H1 (cell line): ENCODE measurements around the gene GRIK4. TPM values are rescaled to one million over a fixed set of nuclear protein-coding genes. Genes with fewer than 3 reads are reported as not detected.

Source experiments
- CTCF ChIA-PET: fragments of 300-600 bp; sonication (Branson Sonifier 250); formaldehyde crosslinking; loops from one replicate; lab custom pipeline; 2021; ENCODE audit not compliant: partially characterized antibody; lab: Charles Lee
- POLR2A ChIA-PET: fragments of 300-600 bp; sonication (Branson Sonifier 250); formaldehyde crosslinking; loops from one replicate; lab custom pipeline; 2021; ENCODE audit warnings: inconsistent platforms; ENCODE audit not compliant: partially characterized antibody; lab: Charles Lee
- DNase-seq, 2 experiments: peaks; one replicate each; pipeline versions ENCODE4 v3.0.0 to v3.0.0-alpha.2; 2010 to 2022; ENCODE audit warnings: low spot score in 2 of 2, low read depth in 1 of 2, mixed read lengths in 1 of 2
- FAIRE-seq: peaks from 2 replicates; lab custom pipeline; 2011; peaks lifted over from hg19 to GRCh38; lab: Jason Lieb, UNC
- H2AFZ ChIP-seq: 2 replicates; pipeline ENCODE4 v1.8.1; 2012; ENCODE audit warnings: low read length, inconsistent platforms
- H2AK5ac ChIP-seq: 2 replicates; pipeline ENCODE4 v1.6.1; 2013; ENCODE audit warnings: low read depth, low read length
- H2BK120ac ChIP-seq: replicated peaks from 2 replicates; pipeline ENCODE3; 2013; ENCODE audit warnings: low read depth, low read length, inconsistent platforms
- H2BK12ac ChIP-seq: 2 replicates; pipeline ENCODE4 v1.6.1; 2013; ENCODE audit warnings: low read depth, low read length
- H2BK15ac ChIP-seq: 2 replicates; pipeline ENCODE4 v1.6.1; 2013; ENCODE audit warnings: low read length
- H2BK20ac ChIP-seq: 2 replicates; pipeline ENCODE4 v1.6.1; 2013; ENCODE audit warnings: low read length
- H2BK5ac ChIP-seq: 2 replicates; pipeline ENCODE4 v1.6.1; 2013; ENCODE audit warnings: low read depth, low read length
- H3K14ac ChIP-seq: 2 replicates; pipeline ENCODE4 v1.6.1; 2013; ENCODE audit warnings: inconsistent platforms; ENCODE audit not compliant: insufficient read length
- H3K18ac ChIP-seq: 2 replicates; pipeline ENCODE4 v1.6.1; 2013; ENCODE audit warnings: low read length; ENCODE audit errors: extremely low read depth
- H3K23ac ChIP-seq: 2 replicates; pipeline ENCODE4 v1.6.1; 2013; ENCODE audit warnings: inconsistent platforms; ENCODE audit not compliant: insufficient read length
- H3K23me2 ChIP-seq: 2 replicates; pipeline ENCODE4 v1.6.1; 2013; ENCODE audit warnings: low read depth, low read length
- H3K27ac ChIP-seq: 2 replicates; pipeline ENCODE4 v1.6.1; 2011; ENCODE audit warnings: low read depth, low read length, inconsistent platforms
- H3K27me3 ChIP-seq, 4 experiments: replicated peaks in 1 of 4; 1 replicate in 1 of 4; 2 replicates in 3 of 4; pipeline versions ENCODE4 v1.6.1 to v1.8.1; 2011 to 2013; ENCODE audit warnings: low read length in 3 of 4, mild to moderate bottlenecking in 3 of 4, inconsistent platforms in 2 of 4, mixed read lengths in 2 of 4, moderate library complexity in 1 of 4; ENCODE audit not compliant: control insufficient read depth in 3 of 4, insufficient read depth in 3 of 4; ENCODE audit errors: extremely low read depth in 1 of 4
- H3K36me3 ChIP-seq, 4 experiments: 2 replicates each; pipeline versions ENCODE4 v1.6.1 to v1.8.1; 2011 to 2013; ENCODE audit warnings: mild to moderate bottlenecking in 4 of 4, low read length in 3 of 4, moderate library complexity in 2 of 4, control low read depth in 1 of 4, inconsistent platforms in 1 of 4; ENCODE audit not compliant: insufficient read depth in 4 of 4, control insufficient read depth in 2 of 4
- H3K4ac ChIP-seq: replicated peaks from 2 replicates; pipeline ENCODE3; 2013; ENCODE audit warnings: low read length, low read depth, mixed read lengths, inconsistent platforms; ENCODE audit not compliant: insufficient read length
- H3K4me1 ChIP-seq, 4 experiments: replicated peaks in 1 of 4; 1 replicate in 1 of 4; 2 replicates in 3 of 4; pipeline versions ENCODE4 v1.6.1 to v1.8.1; 2011 to 2013; ENCODE audit warnings: low read length in 3 of 4, inconsistent platforms in 2 of 4, mixed read lengths in 1 of 4; ENCODE audit not compliant: insufficient read depth in 4 of 4, control insufficient read depth in 3 of 4
- H3K4me2 ChIP-seq, 2 experiments: 2 replicates each; pipeline versions ENCODE4 v1.6.1 to v1.8.1; 2011 to 2013; ENCODE audit warnings: low read depth in 2 of 2, low read length in 2 of 2, control low read depth in 1 of 2, inconsistent platforms in 1 of 2, mild to moderate bottlenecking in 1 of 2; ENCODE audit not compliant: insufficient read depth in 1 of 2
- H3K4me3 ChIP-seq, 4 experiments: fragments of 200-600, 300-600 bp in 1 of 4; sonication (generic), shearing (Covaris generic), sonication (Bioruptor Twin) in 1 of 4; 2 replicates each; pipeline versions ENCODE4 v1.5.1 to v1.8.1; 2011 to 2016; ENCODE audit warnings: low read length in 4 of 4, low read depth in 3 of 4, control low read depth in 2 of 4, inconsistent platforms in 2 of 4, mild to moderate bottlenecking in 2 of 4, mixed read lengths in 1 of 4, moderate library complexity in 1 of 4; ENCODE audit not compliant: insufficient read depth in 2 of 4; ENCODE audit errors: extremely low read depth in 1 of 4
- H3K56ac ChIP-seq: replicated peaks from 2 replicates; pipeline ENCODE3; 2013; ENCODE audit warnings: low read depth, mild to moderate bottlenecking, mixed read lengths, low read length, inconsistent platforms; ENCODE audit not compliant: insufficient read length
- H3K79me1 ChIP-seq: 2 replicates; pipeline ENCODE4 v1.6.1; 2013; ENCODE audit warnings: low read depth, low read length, control low read depth
- H3K79me2 ChIP-seq, 2 experiments: 2 replicates each; pipeline versions ENCODE4 v1.6.1 to v1.8.1; 2012 to 2013; ENCODE audit warnings: low read length in 2 of 2, mild to moderate bottlenecking in 2 of 2, inconsistent platforms in 1 of 2; ENCODE audit not compliant: insufficient read depth in 2 of 2, control insufficient read depth in 1 of 2
- H3K9ac ChIP-seq, 4 experiments: replicated peaks in 1 of 4; 1 replicate in 1 of 4; 2 replicates in 3 of 4; pipeline versions ENCODE4 v1.6.1 to v1.8.1; 2011 to 2013; ENCODE audit warnings: low read depth in 3 of 4, low read length in 3 of 4, control low read depth in 2 of 4, mild to moderate bottlenecking in 2 of 4, moderate library complexity in 2 of 4, inconsistent platforms in 1 of 4; ENCODE audit errors: extremely low read depth in 1 of 4
- H3K9me3 ChIP-seq, 2 experiments: 2 replicates each; pipeline versions ENCODE4 v1.6.1 to v1.8.1; 2012 to 2013; ENCODE audit warnings: mild to moderate bottlenecking in 2 of 2, moderate library complexity in 2 of 2, control low read depth in 1 of 2, inconsistent platforms in 1 of 2, low read depth in 1 of 2, low read length in 1 of 2, mixed read lengths in 1 of 2; ENCODE audit not compliant: insufficient read depth in 2 of 2
- H4K20me1 ChIP-seq, 2 experiments: replicated peaks in 1 of 2; 2 replicates each; pipeline versions ENCODE3 to v1.8.1; 2011 to 2013; ENCODE audit warnings: inconsistent platforms in 2 of 2, low read length in 2 of 2, mild to moderate bottlenecking in 1 of 2; ENCODE audit not compliant: insufficient read depth in 2 of 2, control insufficient read depth in 1 of 2
- H4K5ac ChIP-seq: 2 replicates; pipeline ENCODE4 v1.6.1; 2013; ENCODE audit warnings: low read length, low read depth, mixed read lengths, inconsistent platforms; ENCODE audit not compliant: insufficient read length
- H4K8ac ChIP-seq: 2 replicates; pipeline ENCODE4 v1.8.0; 2013; ENCODE audit warnings: mild to moderate bottlenecking, moderate library complexity, low read length, inconsistent platforms; ENCODE audit not compliant: insufficient read depth; ENCODE audit errors: extremely low read depth
- H4K91ac ChIP-seq: replicated peaks from 2 replicates; pipeline ENCODE3; 2013; ENCODE audit warnings: low read length, mixed read lengths, inconsistent platforms; ENCODE audit not compliant: insufficient read length
- BCL11A ChIP-seq, 2 experiments: IDR thresholded peaks; one replicate each; pipeline ENCODE4 v1.6.1; 2011; ENCODE audit warnings: low read depth in 2 of 2, low read length in 2 of 2, mild to moderate bottlenecking in 2 of 2
- CTCF ChIP-seq, 3 experiments: IDR thresholded peaks; 1 replicate in 2 of 3; 2 replicates in 1 of 3; pipeline versions ENCODE4 v1.5.1 to v1.6.1; 2011; ENCODE audit warnings: low read length in 3 of 3, mild to moderate bottlenecking in 3 of 3, inconsistent platforms in 2 of 3, low read depth in 1 of 3, moderate library complexity in 1 of 3; ENCODE audit not compliant: insufficient read depth in 1 of 3; ENCODE audit errors: control extremely low read depth in 1 of 3
- GABPA ChIP-seq: IDR thresholded peaks from 2 replicates; pipeline ENCODE4 v1.6.1; 2011; ENCODE audit warnings: mild to moderate bottlenecking, low read length, moderate library complexity, borderline replicate concordance; ENCODE audit not compliant: insufficient read depth
- HDAC6 ChIP-seq: IDR thresholded peaks from one replicate; pipeline ENCODE4 v1.7.1; 2012; ENCODE audit warnings: low read depth, mild to moderate bottlenecking, inconsistent platforms, low read length, moderate library complexity
- JUND ChIP-seq: IDR thresholded peaks from 2 replicates; pipeline ENCODE4 v1.6.1; 2011; ENCODE audit warnings: mild to moderate bottlenecking, improper control_type of control experiment, low read length
- KDM1A ChIP-seq: fragments of 200-600, 300-600 bp; sonication (generic); IDR thresholded peaks from 2 replicates; pipeline ENCODE4 v1.7.1; 2016; ENCODE audit warnings: mild to moderate bottlenecking, low read length, borderline replicate concordance
- KDM5A ChIP-seq: fragments of 200-600 bp; IDR thresholded peaks from 2 replicates; pipeline ENCODE4 v1.7.1; 2012; ENCODE audit warnings: mild to moderate bottlenecking, low read length, inconsistent platforms, mixed read lengths
- NANOG ChIP-seq: IDR thresholded peaks from 2 replicates; pipeline ENCODE4 v1.6.1; 2011; ENCODE audit warnings: low read length, low read depth, mild to moderate bottlenecking, inconsistent platforms; ENCODE audit not compliant: insufficient read depth, poor library complexity, severe bottlenecking
- NRF1 ChIP-seq: IDR thresholded peaks from 2 replicates; pipeline ENCODE4 v1.6.1; 2011; ENCODE audit warnings: mild to moderate bottlenecking, low read depth, low read length, improper control_type of control experiment
- POU5F1 ChIP-seq: IDR thresholded peaks from 2 replicates; pipeline ENCODE4 v1.6.1; 2011; ENCODE audit warnings: low read depth, mild to moderate bottlenecking, low read length, moderate library complexity
- RAD21 ChIP-seq, 2 experiments: IDR thresholded peaks in 1 of 2; conservative IDR thresholded peaks in 1 of 2; 2 replicates each; pipeline ENCODE4 v1.6.1; 2011; ENCODE audit warnings: low read depth in 2 of 2, low read length in 2 of 2, improper control_type of control experiment in 1 of 2, inconsistent platforms in 1 of 2, mild to moderate bottlenecking in 1 of 2, moderate library complexity in 1 of 2
- RFX5 ChIP-seq: IDR thresholded peaks from 2 replicates; pipeline ENCODE4 v1.6.1; 2011; ENCODE audit warnings: low read depth, low read length, improper control_type of control experiment, borderline replicate concordance
- WGBS, 2 experiments: shearing (Covaris generic) in 1 of 2; methylation state at CpG; one replicate each; pipeline versions ENCODE4 v1.1.6 to v1.1.7; 2013 to 2015; ENCODE audit warnings: low lambda C conversion rate in 2 of 2, mixed read lengths in 2 of 2, inconsistent platforms in 1 of 2, low coverage in 1 of 2, missing lambda C conversion rate in 1 of 2; ENCODE audit not compliant: insufficient replicate concordance in 2 of 2, insufficient coverage in 1 of 2, insufficient read length in 1 of 2; ENCODE audit errors: extremely low coverage in 1 of 2, missing lambda C conversion rate in 1 of 2; 5-methylcytosine and 5-hydroxymethylcytosine counted together
- polyA plus RNA-seq, 7 experiments: library from polyadenylated mRNA; depleted of rRNA in 3 of 7; stranded (reverse) in 5 of 7; unstranded in 2 of 7; fragments of >200 nt in 5 of 7; fragments of 200-250 nt in 2 of 7; gene quantifications; 1 replicate in 5 of 7; 2 replicates in 1 of 7; 4 replicates in 1 of 7; pipeline versions ENCODE4 v1.2.1 to v1.2.3, GENCODE V29; 2011 to 2013; ENCODE audit warnings: missing spikeins in 2 of 7, mixed read lengths in 2 of 7
- total RNA-seq: library from RNA; stranded (reverse); fragmentation: NEBNext Ultra II Directional; extraction: Animal tissue kit (Norgen Biotek cat#: 25700); gene quantifications from 2 replicates; pipeline ENCODE4 v1.2.1, GENCODE V29; 2021

Gene GRIK4
- total and polyA plus RNA-seq, 2 of the 8 experiments (the other 6 are each of a cell fraction or from before 2014, with no cell fraction given) = 1.2 to 2.9 TPM

DNA sequence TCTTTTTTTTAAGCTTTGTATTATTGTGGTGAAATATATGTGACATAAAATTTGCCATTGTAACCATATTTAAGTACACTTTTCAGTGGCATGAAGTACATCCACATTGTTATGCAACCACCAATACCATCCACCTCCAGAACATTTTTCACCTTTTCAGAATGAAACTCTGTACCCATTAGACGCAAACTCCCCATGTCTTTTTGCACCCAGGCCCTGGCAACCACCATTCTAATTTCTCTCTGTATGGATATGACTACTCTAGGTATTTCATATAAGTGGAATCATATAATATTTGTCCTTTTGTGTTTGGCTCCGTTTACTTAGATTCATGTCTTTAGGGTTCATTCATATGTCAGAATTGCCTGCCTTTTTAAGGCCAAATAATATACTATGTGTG is 329.5 kb downstream of the GRIK4 start:
- no peak for DNase-seq
- H2BK5ac ChIP-seq = no peak overlapping the region
- no peak overlapping the region for H3K14ac ChIP-seq
- H4K91ac ChIP-seq = no peak overlapping the region
- H4K20me1 ChIP-seq = no peaks in the 10 kb centered on the region
- H3K4me1 ChIP-seq = no peaks in the 10 kb centered on the region
- no peak overlapping the region for H2BK15ac ChIP-seq
- H3K79me1 ChIP-seq = no peaks in the 10 kb centered on the region; the same call in 1 of the 2 replicates
- no peak overlapping the region for H2BK12ac ChIP-seq
- no peak overlapping the region for H3K23ac ChIP-seq
- FAIRE-seq = no peak
- no peaks in the 10 kb centered on the region for H3K36me3 ChIP-seq
- H3K79me2 ChIP-seq = no peaks in the 10 kb centered on the region
- 45% methylated on average over 2 of the region's 2 CpGs; no CpG with 5 or more reads in 1 of the 2 experiments for WGBS, 2 experiments
- no peak overlapping the region for H2AFZ ChIP-seq
- H2AK5ac ChIP-seq = no peak overlapping the region
- H2BK20ac ChIP-seq = no peak overlapping the region
- TF ChIP-seq BCL11A (IDR thresholded peaks at IDR 0.05; ENCODE audit: low read depth in 2 of 2, low read length in 2 of 2) (no peak), NRF1 (no peak), POU5F1 (no peak), GABPA (no peak), CTCF (IDR thresholded peaks at IDR 0.05; ENCODE audit: control extremely low read depth in 1 of 3, insufficient read depth in 1 of 3, low read depth in 1 of 3, low read length in 3 of 3) (no peak), HDAC6 (no peak), JUND (no peak), KDM5A (no peak), RFX5 (no peak), KDM1A (no peak), NANOG (no peak), RAD21 (IDR thresholded peaks at IDR 0.05 in 1 of 2, conservative IDR thresholded peaks at IDR 0.05 in 1 of 2; ENCODE audit: low read depth in 2 of 2, low read length in 2 of 2) (no peak)
- H3K56ac ChIP-seq = no peak overlapping the region
- H3K27ac ChIP-seq = no peak overlapping the region
- H2BK120ac ChIP-seq = no peak overlapping the region
- H4K5ac ChIP-seq = no peak overlapping the region
- no peaks in the 10 kb centered on the region for H3K9me3 ChIP-seq
- H3K4me3 ChIP-seq = no peak overlapping the region
- POLR2A ChIA-PET = no interaction called here
- H3K4me2 ChIP-seq = no peak overlapping the region
- CTCF ChIA-PET = no interaction called here
- H3K9ac ChIP-seq = no peak overlapping the region
- H4K8ac ChIP-seq = no peak overlapping the region
- no peaks in the 10 kb centered on the region for H3K27me3 ChIP-seq
- H3K4ac ChIP-seq = no peak overlapping the region
- no peaks in the 10 kb centered on the region; the same call in 1 of the 2 replicates for H3K23me2 ChIP-seq
- no peak overlapping the region for H3K18ac ChIP-seq
